Measurements from ENCODE around the gene CPVL.

Gene CPVL

DNA sequence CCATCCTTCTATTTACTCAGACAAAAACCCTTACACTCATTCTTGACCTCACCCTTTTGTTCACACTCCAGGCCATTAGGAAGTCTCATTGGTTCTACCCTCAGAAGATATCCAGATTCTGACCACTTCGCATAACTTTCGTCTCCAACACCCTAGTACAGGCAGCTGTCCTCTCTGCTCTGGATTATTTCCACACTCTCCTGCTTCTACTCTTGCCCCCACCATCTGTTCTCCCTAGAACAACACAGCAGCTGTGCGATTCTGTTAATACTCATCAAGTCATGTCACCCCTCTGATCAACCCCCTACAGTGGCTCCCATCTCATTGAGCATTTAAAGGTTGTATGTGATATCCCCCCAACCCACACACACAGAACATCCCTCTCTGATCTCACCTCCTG is 172.7 kb downstream of the CPVL start:
- no peak overlapping the region for H2AFZ ChIP-seq (ENCODE audit: low read depth, low read length)
- H3K4me1 ChIP-seq (ENCODE audit: low read length), result no peaks in the 10 kb centered on the region
- no peak overlapping the region for H3K27ac ChIP-seq (ENCODE audit: low read length)
- H3K79me2 ChIP-seq (ENCODE audit: low read length), result no peaks in the 10 kb centered on the region
- no peak for TF ChIP-seq CTCF (IDR thresholded peaks at IDR 0.05; ENCODE audit: low read depth, low read length)
- no peak for TF ChIP-seq EZH2phosphoT487 (IDR thresholded peaks at IDR 0.05; ENCODE audit: low read depth)
- no peak overlapping the region for H3K9ac ChIP-seq (ENCODE audit: low read length)
- no peaks in the 10 kb centered on the region for H4K20me1 ChIP-seq (ENCODE audit: insufficient read depth, low read length)
- H3K27me3 ChIP-seq (ENCODE audit: low read depth, low read length), result peaks cover under 1% of the 10 kb centered on the region; the same call in 1 of the 2 replicates
- no peak overlapping the region for H3K4me3 ChIP-seq (ENCODE audit: low read length)
- H3K4me2 ChIP-seq (ENCODE audit: low read length), result no peak overlapping the region
- no peaks in the 10 kb centered on the region for H3K9me3 ChIP-seq (ENCODE audit: insufficient read depth, low read length)
- no peaks in the 10 kb centered on the region for H3K36me3 ChIP-seq (replicated peaks; ENCODE audit: low read depth, low read length)

DNA sequence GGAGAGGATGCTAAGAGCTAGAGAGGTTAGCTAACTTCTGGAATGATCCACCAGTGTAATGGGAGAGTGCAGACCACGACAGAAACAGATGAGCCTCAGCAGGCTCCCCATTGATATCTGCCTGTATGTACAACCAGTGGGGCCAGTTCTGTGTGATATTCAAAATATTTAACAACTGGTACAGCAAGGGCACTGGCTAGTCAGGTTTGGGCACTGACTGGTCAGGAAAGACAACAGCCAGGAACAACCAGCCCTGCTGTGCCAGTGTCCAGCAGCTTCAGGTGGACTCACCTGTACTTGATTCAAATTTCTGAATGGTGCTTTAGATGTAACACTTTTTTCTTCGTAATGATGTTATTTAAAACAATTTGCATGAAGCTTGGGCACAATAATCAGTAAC is 182.3 kb downstream of the CPVL start:
- Histone ChIP-seq H3K79me2 (ENCODE audit: low read length) (no peaks in the 10 kb centered on the region), H2AFZ (ENCODE audit: low read depth, low read length) (no peak overlapping the region), H3K4me3 (ENCODE audit: low read length) (no peak overlapping the region), H3K27ac (ENCODE audit: low read length) (no peak overlapping the region), H3K4me1 (ENCODE audit: low read length) (no peaks in the 10 kb centered on the region), H3K27me3 (ENCODE audit: low read depth, low read length) (peaks cover 24% of the 10 kb centered on the region; the same call in 1 of the 2 replicates), H3K9ac (ENCODE audit: low read length) (no peak overlapping the region), H4K20me1 (ENCODE audit: insufficient read depth, low read length) (no peaks in the 10 kb centered on the region), H3K36me3 (replicated peaks; ENCODE audit: low read depth, low read length) (no peaks in the 10 kb centered on the region), H3K4me2 (ENCODE audit: low read length) (no peak overlapping the region), H3K9me3 (ENCODE audit: insufficient read depth, low read length) (no peaks in the 10 kb centered on the region)
- TF ChIP-seq EZH2phosphoT487 (IDR thresholded peaks at IDR 0.05; ENCODE audit: low read depth) (no peak), CTCF (IDR thresholded peaks at IDR 0.05; ENCODE audit: low read depth, low read length) (no peak)

DNA sequence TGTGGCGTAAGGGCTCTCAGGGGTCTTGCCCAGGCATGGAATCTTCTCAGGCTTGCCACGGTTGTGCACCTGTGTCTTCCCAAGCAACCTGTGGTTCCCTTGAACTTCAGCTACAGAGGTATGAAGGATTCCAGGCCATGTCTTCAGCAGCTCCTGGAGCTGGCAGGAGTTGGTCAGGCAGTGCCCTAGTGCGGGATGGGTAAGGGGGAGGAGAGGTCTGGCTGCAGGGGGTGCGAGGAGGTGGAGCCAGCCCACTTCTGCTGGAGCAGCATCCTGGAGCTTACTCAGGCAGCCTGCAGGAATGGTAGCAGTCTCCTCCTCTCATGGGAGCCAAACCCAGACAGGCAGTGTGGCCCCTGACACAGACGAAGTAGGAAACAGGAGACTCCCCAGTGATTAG is 184.4 kb downstream of the CPVL start:
- no peaks in the 10 kb centered on the region for H3K79me2 ChIP-seq (ENCODE audit: low read length)
- no peak overlapping the region for H3K27ac ChIP-seq (ENCODE audit: low read length)
- H4K20me1 ChIP-seq (ENCODE audit: insufficient read depth, low read length), result no peaks in the 10 kb centered on the region
- peaks cover 11% of the 10 kb centered on the region; the same call in 1 of the 2 replicates for H3K27me3 ChIP-seq (ENCODE audit: low read depth, low read length)
- H2AFZ ChIP-seq (ENCODE audit: low read depth, low read length), result no peak overlapping the region
- no peak overlapping the region for H3K4me2 ChIP-seq (ENCODE audit: low read length)
- no peak overlapping the region for H3K9ac ChIP-seq (ENCODE audit: low read length)
- no peaks in the 10 kb centered on the region for H3K36me3 ChIP-seq (replicated peaks; ENCODE audit: low read depth, low read length)
- H3K4me3 ChIP-seq (ENCODE audit: low read length), result no peak overlapping the region
- H3K4me1 ChIP-seq (ENCODE audit: low read length), result no peaks in the 10 kb centered on the region
- no peaks in the 10 kb centered on the region for H3K9me3 ChIP-seq (ENCODE audit: insufficient read depth, low read length)
- no peak for TF ChIP-seq CTCF (IDR thresholded peaks at IDR 0.05; ENCODE audit: low read depth, low read length)
- TF ChIP-seq EZH2phosphoT487 (IDR thresholded peaks at IDR 0.05; ENCODE audit: low read depth), result no peak

DNA sequence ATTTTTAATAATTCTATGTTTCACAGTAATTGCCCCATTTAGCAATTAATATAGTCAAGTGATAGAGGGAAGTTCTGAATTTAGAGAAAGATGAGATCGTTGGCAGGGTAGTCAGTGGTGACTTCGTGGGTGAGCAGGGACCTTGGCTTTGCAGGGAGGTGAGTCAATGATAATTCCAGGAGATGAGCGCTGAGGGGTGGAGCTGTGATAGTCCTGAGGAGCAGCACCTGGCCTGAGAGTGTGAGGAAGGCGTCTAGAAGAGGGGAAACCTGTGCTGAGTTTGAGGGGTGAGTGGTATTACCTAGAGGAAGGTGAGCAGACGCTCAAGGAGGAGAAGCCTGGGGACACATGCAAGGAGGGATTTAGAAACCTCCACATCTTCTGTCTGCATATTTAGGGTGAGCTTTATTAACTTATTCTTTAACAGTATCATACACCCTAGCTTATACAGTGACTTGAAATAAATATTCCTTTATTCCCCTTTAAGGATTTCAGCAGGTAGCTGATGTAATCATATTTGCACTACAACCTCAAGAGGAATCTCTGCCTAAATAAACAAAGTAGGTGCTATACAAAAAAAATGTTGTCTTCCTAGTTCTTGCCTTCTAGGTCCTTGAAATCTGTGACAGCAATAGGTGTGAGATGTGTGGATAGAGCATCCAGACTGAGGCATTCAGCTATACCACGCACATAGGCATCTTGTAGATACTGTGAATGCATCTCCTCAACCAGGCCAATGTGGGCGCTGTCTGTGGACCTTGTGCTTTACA is 186.1 kb downstream of the CPVL start:
- Histone ChIP-seq H3K36me3 (replicated peaks; ENCODE audit: low read depth, low read length) (no peaks in the 10 kb centered on the region), H3K4me2 (ENCODE audit: low read length) (no peak overlapping the region), H3K9ac (ENCODE audit: low read length) (no peak overlapping the region), H3K27me3 (ENCODE audit: low read depth, low read length) (peaks cover 8% of the 10 kb centered on the region; the same call in 1 of the 2 replicates), H3K4me3 (ENCODE audit: low read length) (no peak overlapping the region), H3K4me1 (ENCODE audit: low read length) (no peaks in the 10 kb centered on the region), H3K27ac (ENCODE audit: low read length) (no peak overlapping the region), H4K20me1 (ENCODE audit: insufficient read depth, low read length) (no peaks in the 10 kb centered on the region), H3K9me3 (ENCODE audit: insufficient read depth, low read length) (no peaks in the 10 kb centered on the region), H2AFZ (ENCODE audit: low read depth, low read length) (no peak overlapping the region), H3K79me2 (ENCODE audit: low read length) (no peaks in the 10 kb centered on the region)
- TF ChIP-seq EZH2phosphoT487 (IDR thresholded peaks at IDR 0.05; ENCODE audit: low read depth) (no peak), CTCF (IDR thresholded peaks at IDR 0.05; ENCODE audit: low read depth, low read length) (no peak)

Measured in OCI-LY3 (cell line).